CD4-positive, alpha-beta memory T cell (primary cell): Measurements from ENCODE around the gene IFT22. TPM values are rescaled to one million over a fixed set of nuclear protein-coding genes. Genes with fewer than 3 reads are reported as not detected.
"Not testable (repeated sequence)": the region's sequence is repeated elsewhere in the genome, so short reads cannot be mapped to it uniquely, and the experiment has no call there.

Experiments used
- CTCF ChIA-PET: fragments of 350-600 bp; sonication (Branson Sonifier 250); formaldehyde crosslinking; loops from one replicate; lab custom pipeline; 2021; ENCODE audit warnings: inconsistent platforms; ENCODE audit not compliant: partially characterized antibody; lab: Charles Lee
- POLR2A ChIA-PET: fragments of 350-600 bp; sonication (Branson Sonifier 250); formaldehyde crosslinking; loops from one replicate; lab custom pipeline; 2021; ENCODE audit not compliant: partially characterized antibody; lab: Charles Lee
- DNase-seq, 5 donors: peaks; one replicate each; pipeline versions ENCODE4 v3.0.0 to v3.0.0-alpha.2; 2020 to 2022; ENCODE audit warnings: mixed read lengths in 1 of 5
- H3K27ac ChIP-seq: one replicate; pipeline ENCODE4 v1.7.0; 2013; ENCODE audit warnings: low read depth, low read length
- H3K27me3 ChIP-seq: 2 replicates; pipeline ENCODE4 v1.7.0; 2013; ENCODE audit warnings: mild to moderate bottlenecking, low read length, moderate library complexity; ENCODE audit not compliant: insufficient read depth
- H3K36me3 ChIP-seq: 2 replicates; pipeline ENCODE4 v1.7.0; 2013; ENCODE audit warnings: mild to moderate bottlenecking, low read length, moderate library complexity; ENCODE audit not compliant: insufficient read depth
- H3K4me1 ChIP-seq: 2 replicates; pipeline ENCODE4 v1.7.0; 2013; ENCODE audit warnings: mild to moderate bottlenecking, low read length, moderate library complexity; ENCODE audit not compliant: insufficient read depth
- H3K4me3 ChIP-seq, 2 donors: one replicate each; pipeline ENCODE4 v1.7.0; 2013; ENCODE audit warnings: low read length in 2 of 2, mild to moderate bottlenecking in 1 of 2
- H3K9me3 ChIP-seq, 2 donors: one replicate each; pipeline ENCODE4 v1.7.0; 2013; ENCODE audit warnings: low read length in 2 of 2, control low read depth in 1 of 2; ENCODE audit not compliant: control insufficient read depth in 1 of 2
- H3K27ac Mint-ChIP-seq, 7 donors: one replicate each; pipeline ENCODE4 v1.8.0; 2020 to 2021; ENCODE audit warnings: mixed read lengths in 7 of 7, mild to moderate bottlenecking in 6 of 7, inconsistent platforms in 3 of 7, moderate library complexity in 3 of 7
- H3K27me3 Mint-ChIP-seq, 2 donors: one replicate each; pipeline ENCODE4 v1.8.0; 2020 to 2021; ENCODE audit warnings: mixed read lengths in 2 of 2
- H3K36me3 Mint-ChIP-seq, 2 donors: one replicate each; pipeline ENCODE4 v1.8.0; 2020 to 2021; ENCODE audit warnings: mixed read lengths in 2 of 2, inconsistent platforms in 1 of 2, mild to moderate bottlenecking in 1 of 2
- H3K4me1 Mint-ChIP-seq, 4 donors: one replicate each; pipeline ENCODE4 v1.8.0; 2020 to 2021; ENCODE audit warnings: mixed read lengths in 4 of 4, mild to moderate bottlenecking in 1 of 4
- H3K4me3 Mint-ChIP-seq, 8 donors: one replicate each; pipeline ENCODE4 v1.8.0; 2020 to 2021; ENCODE audit warnings: mixed read lengths in 8 of 8, mild to moderate bottlenecking in 7 of 8, moderate library complexity in 6 of 8, inconsistent platforms in 3 of 8
- H3K9me3 Mint-ChIP-seq, 8 donors: one replicate each; pipeline ENCODE4 v1.8.0; 2020 to 2021; ENCODE audit warnings: mixed read lengths in 8 of 8, mild to moderate bottlenecking in 5 of 8, inconsistent platforms in 3 of 8, moderate library complexity in 1 of 8
- intact Hi-C: fragments of 100-400 bp; cut with micrococcal nuclease; formaldehyde crosslinking; loops from one replicate; pipeline ENCODE4 v1.15.1; 2023
- polyA plus RNA-seq, 2 donors: library from polyadenylated mRNA; unstranded; fragments of 300-500 nt; fragmentation: Illumina TruSeq; gene quantifications; one replicate each; pipeline ENCODE4 v1.2.3, GENCODE V29; 2021
- total RNA-seq, 2 experiments: library from RNA; stranded (reverse); gene quantifications; one replicate each; pipeline ENCODE4 v1.2.3, GENCODE V29; 2021

Gene IFT22
- total and polyA plus RNA-seq, 4 experiments from 2014 or later: 2.6 to 6.7 (median 4.5) TPM

DNA sequence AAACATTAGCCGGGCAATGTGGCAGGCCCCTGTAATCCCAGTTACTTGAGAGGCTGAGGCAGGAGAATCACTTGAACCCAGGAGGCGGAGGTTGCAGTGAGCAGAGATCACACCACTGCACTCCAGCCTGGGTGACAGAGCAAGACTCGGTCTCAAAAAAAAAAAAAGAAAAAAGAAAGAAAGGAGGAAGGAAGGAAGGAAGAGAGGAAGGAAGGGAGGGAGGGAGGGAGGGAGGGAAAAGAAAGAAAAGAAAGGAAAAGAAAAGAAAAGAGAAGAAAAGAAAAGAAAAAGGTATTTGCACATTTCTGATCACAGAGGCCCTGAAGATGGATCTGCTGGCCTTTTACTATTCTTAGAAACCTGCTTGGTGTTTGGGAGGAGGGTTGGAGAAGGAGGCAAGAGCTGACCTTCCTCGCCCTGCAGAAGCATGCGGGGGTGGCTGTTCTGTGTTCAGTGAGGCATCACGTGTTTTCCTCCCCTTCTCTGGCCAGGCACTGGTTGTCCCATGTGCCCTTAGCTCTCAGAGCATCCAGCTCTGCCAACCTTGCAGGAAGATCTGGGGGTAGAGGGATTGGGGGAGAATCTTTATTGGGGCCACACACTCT is 57.4 kb downstream of the IFT22 start:
- H3K4me3 Mint-ChIP-seq, H3K27ac Mint-ChIP-seq, H3K36me3 ChIP-seq, H3K27ac ChIP-seq, H3K27me3 ChIP-seq, H3K4me3 ChIP-seq, H3K4me1 Mint-ChIP-seq, DNase-seq, H3K4me1 ChIP-seq, H3K9me3 ChIP-seq, H3K36me3 Mint-ChIP-seq, CTCF ChIA-PET, POLR2A ChIA-PET, H3K27me3 Mint-ChIP-seq, H3K9me3 Mint-ChIP-seq, intact Hi-C loops: not testable (repeated sequence)

Other genes starting within 250 kb of the IFT22 start
- gene TRIM56, start 236.3 kb downstream of the IFT22 start, total RNA-seq: 10 to 100 TPM; 79.4 to 81.1 TPM
- 10 to 100 TPM in 1 of 2 donors, 1 to 10 TPM in 1; 2.8 to 16.3 TPM for gene TRIM56, start 236.3 kb downstream of the IFT22 start, polyA plus RNA-seq
- under 1 TPM; 0.11 to 0.20 TPM for gene SERPINE1, start 194.7 kb downstream of the IFT22 start, total RNA-seq
- not detected for gene SERPINE1, start 194.7 kb downstream of the IFT22 start, polyA plus RNA-seq
- 10 to 100 TPM in 1 of 2 experiments, 1 to 10 TPM in 1; 8.8 to 10.8 TPM for gene AP1S1, start 167.3 kb downstream of the IFT22 start, total RNA-seq
- 1 to 10 TPM; 4.2 to 8.2 TPM for gene AP1S1, start 167.3 kb downstream of the IFT22 start, polyA plus RNA-seq
- not detected for gene VGF, start 156.2 kb downstream of the IFT22 start, total RNA-seq
- not detected for gene VGF, start 156.2 kb downstream of the IFT22 start, polyA plus RNA-seq
- not detected for gene NAT16, start 141.5 kb downstream of the IFT22 start, total RNA-seq
- gene NAT16, start 141.5 kb downstream of the IFT22 start, polyA plus RNA-seq: not detected
- not detected for gene MOGAT3, start 120.8 kb downstream of the IFT22 start, total RNA-seq
- gene MOGAT3, start 120.8 kb downstream of the IFT22 start, polyA plus RNA-seq: not detected
- 10 to 100 TPM; 64.0 to 72.4 TPM for gene PLOD3, start 104.2 kb downstream of the IFT22 start, total RNA-seq
- gene PLOD3, start 104.2 kb downstream of the IFT22 start, polyA plus RNA-seq: 10 to 100 TPM; 24.6 to 30.4 TPM
- gene ZNHIT1, start 103.6 kb downstream of the IFT22 start, total RNA-seq: 10 to 100 TPM; 44.6 to 46.0 TPM
- gene ZNHIT1, start 103.6 kb downstream of the IFT22 start, polyA plus RNA-seq: 10 to 100 TPM; 61.0 to 83.5 TPM
- gene CLDN15, start 84.0 kb downstream of the IFT22 start, total RNA-seq: 10 to 100 TPM; 47.1 to 50.4 TPM
- gene CLDN15, start 84.0 kb downstream of the IFT22 start, polyA plus RNA-seq: under 1 TPM; 0.36 to 0.99 TPM
- gene FIS1, start 76.7 kb downstream of the IFT22 start, total RNA-seq: 100 to 1,000 TPM; 100 to 104 TPM
- gene FIS1, start 76.7 kb downstream of the IFT22 start, polyA plus RNA-seq: 100 to 1,000 TPM; 186 to 198 TPM
- not detected for gene COL26A1, start 41.1 kb upstream of the IFT22 start, total RNA-seq
- gene COL26A1, start 41.1 kb upstream of the IFT22 start, polyA plus RNA-seq: not detected